Measurements from ENCODE around the gene ALKBH7.
"Not testable (repeated sequence)": the region's sequence is repeated elsewhere in the genome, so short reads cannot be mapped to it uniquely, and the experiment has no call there.

DNA sequence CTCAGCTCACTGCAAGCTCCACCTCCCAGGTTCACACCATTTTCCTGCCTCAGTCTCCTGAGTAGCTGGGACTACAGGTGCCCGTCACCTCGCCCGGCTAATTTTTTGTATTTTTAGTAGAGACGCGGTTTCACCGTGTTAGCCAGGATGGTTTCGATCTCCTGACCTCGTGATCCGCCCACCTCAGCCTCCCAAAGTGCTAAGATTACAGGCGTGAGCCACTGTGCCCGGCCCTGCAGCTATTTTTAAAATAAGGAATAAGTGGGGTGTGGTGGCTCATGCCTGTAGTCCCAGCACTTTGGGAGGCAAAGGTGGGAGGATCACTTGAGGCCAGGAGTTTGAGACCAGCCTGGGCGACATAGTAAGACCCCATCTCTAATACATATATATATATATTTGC lies 12.1 kb upstream of the ALKBH7 start:
- TF ChIP-seq EZH2phosphoT487 (IDR thresholded peaks at IDR 0.05; ENCODE audit: insufficient read depth, low read depth); EZH2 (IDR thresholded peaks at IDR 0.05; ENCODE audit: insufficient read depth, poor library complexity, severe bottlenecking): not testable (repeated sequence)
